Measurements from ENCODE around the gene CREBBP.

Gene CREBBP

DNA sequence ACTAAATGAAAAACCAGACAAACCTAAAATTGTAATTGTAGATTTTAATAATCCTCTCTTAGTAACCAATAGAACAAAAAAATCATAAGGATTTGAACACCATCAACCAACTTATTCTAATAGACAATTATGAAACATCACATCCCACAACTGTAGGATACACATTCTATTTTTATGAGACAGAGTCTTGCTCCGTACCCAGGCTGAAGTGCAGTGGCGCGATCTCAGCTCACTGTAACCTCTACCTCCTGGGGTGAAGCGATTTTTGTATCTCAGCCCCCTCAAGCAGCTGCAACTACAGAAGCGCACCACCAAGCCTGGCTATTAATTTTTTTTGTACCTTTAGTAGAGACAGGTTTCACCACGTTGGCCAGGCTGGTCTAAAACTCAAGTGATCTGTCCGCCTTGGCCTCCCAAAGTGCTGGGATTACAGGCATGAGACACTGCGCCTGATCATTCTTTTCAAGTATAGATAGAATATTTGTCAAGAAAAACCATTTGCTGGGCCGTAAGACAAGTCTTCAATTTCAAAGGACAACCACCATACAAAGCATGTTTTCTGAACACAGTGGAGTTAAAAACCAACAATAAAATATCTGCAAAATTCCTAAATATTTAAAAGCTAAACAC is 49.8 kb downstream of the CREBBP start:
- no peak for TF ChIP-seq ZFX (IDR thresholded peaks at IDR 0.05)
- TF ChIP-seq, protein P1, sequence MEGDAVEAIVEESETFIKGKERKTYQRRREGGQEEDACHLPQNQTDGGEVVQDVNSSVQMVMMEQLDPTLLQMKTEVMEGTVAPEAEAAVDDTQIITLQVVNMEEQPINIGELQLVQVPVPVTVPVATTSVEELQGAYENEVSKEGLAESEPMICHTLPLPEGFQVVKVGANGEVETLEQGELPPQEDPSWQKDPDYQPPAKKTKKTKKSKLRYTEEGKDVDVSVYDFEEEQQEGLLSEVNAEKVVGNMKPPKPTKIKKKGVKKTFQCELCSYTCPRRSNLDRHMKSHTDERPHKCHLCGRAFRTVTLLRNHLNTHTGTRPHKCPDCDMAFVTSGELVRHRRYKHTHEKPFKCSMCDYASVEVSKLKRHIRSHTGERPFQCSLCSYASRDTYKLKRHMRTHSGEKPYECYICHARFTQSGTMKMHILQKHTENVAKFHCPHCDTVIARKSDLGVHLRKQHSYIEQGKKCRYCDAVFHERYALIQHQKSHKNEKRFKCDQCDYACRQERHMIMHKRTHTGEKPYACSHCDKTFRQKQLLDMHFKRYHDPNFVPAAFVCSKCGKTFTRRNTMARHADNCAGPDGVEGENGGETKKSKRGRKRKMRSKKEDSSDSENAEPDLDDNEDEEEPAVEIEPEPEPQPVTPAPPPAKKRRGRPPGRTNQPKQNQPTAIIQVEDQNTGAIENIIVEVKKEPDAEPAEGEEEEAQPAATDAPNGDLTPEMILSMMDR (conservative IDR thresholded peaks at IDR 0.05): no peak
- no peak overlapping the region for H3K27ac ChIP-seq

- TF ChIP-seq, protein P1 (conservative IDR thresholded peaks at IDR 0.05): no peak
- TF ChIP-seq ZFX (IDR thresholded peaks at IDR 0.05): no peak
- H3K27ac ChIP-seq: peak overlapping the region; percentile 60
Observed at GRCh38 chr16:3829631-3830536, 50.6 kb downstream of the CREBBP start.

DNA sequence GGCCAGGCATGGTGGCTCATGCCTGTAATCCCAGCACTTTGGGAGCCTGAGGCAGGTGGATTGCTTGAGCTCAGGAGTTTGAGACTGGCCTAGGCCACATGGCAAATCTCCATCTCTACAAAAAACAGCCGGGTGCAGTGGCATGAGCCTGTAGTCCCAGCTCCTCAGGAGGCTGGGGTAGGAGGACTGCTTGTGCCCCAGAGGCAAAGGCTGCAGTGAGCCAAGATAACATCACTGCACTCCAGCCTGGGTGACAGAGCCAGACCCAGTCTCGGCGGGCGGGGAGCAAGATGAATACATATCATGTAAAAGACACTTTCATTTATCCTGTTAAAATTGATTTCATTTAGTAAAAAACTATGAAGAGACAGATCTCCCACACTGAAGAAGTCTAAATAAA is 54.6 kb downstream of the CREBBP start:
- H3K27ac ChIP-seq: no peak overlapping the region
- no peak for TF ChIP-seq ZFX (IDR thresholded peaks at IDR 0.05)
- TF ChIP-seq, protein P1 (conservative IDR thresholded peaks at IDR 0.05): no peak

DNA sequence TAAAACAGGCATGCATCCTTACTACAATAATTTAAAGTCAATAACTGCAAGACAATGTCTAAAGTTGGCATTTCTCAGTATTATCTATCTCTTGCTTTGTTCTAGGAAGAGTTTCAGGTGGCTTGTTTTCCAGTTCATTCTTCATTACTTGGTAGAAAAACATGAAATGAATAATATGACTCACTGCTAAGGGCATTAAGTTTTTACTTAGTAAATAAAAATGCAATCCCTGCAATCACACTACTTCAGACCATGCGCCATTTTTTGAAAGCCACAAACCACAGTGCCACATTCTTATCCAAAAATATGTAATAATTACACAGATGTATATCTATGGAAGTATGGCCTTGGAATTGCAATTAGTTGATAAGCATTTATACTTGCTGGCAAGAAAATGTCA is 55.4 kb downstream of the CREBBP start:
- TF ChIP-seq ZFX (IDR thresholded peaks at IDR 0.05): no peak
- TF ChIP-seq, protein P1 (conservative IDR thresholded peaks at IDR 0.05): no peak
- H3K27ac ChIP-seq: no peak overlapping the region

DNA sequence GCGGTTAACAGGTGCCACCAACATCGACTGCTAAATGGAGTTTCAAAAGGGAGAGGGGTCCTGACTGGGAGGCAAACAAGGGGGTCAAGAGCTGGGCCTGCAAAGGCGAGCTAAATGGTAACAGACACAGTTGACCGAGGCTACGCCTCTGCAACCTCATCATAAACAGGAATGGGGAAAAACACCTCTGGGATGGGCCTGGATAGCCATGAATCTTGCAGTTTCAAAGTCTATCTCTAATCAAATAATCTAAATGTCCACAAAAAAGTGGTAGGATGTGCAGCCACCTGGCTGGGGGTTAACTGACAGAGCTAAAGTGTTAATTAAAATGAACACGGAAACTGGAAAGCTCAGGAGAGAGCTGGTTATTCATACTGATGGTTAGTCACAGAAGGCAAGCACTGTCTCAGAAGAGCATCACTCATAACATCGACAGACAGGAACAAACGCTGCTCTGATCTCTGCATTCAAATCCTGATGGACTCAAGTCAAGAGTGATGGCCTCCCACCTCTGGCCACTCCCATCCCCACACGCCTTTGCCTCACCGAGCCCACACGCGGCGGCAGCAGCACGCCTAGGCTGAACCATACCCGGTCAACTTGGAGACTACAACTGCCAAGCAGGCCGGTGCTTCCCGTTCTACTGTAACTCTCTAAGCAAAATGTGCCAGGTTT is 56.3 kb downstream of the CREBBP start:
- TF ChIP-seq ZFX (IDR thresholded peaks at IDR 0.05): no peak
- H3K27ac ChIP-seq: no peak overlapping the region

DNA sequence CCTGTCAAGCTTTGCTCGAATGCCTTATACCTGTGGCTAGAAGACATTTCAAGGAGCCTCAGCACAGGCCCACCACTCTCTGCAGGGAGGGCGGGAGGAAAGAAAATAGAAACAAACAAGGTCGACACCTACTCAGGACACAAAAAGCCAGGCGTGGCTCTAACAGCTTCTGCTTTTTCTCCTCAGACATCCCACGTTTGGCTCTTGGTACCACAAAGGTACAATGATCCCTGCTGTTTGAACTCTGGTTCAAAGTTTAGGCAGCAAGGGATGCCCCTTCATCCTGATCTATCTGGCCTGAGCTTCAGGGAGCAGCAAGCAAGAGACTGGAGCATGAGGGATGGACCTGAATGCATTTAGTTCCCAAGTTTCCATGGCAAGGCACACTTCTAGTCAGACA is 57.1 kb downstream of the CREBBP start:
- no peak overlapping the region for H3K27ac ChIP-seq
- TF ChIP-seq, protein P1 (conservative IDR thresholded peaks at IDR 0.05): no peak
- TF ChIP-seq ZFX (IDR thresholded peaks at IDR 0.05): no peak

DNA sequence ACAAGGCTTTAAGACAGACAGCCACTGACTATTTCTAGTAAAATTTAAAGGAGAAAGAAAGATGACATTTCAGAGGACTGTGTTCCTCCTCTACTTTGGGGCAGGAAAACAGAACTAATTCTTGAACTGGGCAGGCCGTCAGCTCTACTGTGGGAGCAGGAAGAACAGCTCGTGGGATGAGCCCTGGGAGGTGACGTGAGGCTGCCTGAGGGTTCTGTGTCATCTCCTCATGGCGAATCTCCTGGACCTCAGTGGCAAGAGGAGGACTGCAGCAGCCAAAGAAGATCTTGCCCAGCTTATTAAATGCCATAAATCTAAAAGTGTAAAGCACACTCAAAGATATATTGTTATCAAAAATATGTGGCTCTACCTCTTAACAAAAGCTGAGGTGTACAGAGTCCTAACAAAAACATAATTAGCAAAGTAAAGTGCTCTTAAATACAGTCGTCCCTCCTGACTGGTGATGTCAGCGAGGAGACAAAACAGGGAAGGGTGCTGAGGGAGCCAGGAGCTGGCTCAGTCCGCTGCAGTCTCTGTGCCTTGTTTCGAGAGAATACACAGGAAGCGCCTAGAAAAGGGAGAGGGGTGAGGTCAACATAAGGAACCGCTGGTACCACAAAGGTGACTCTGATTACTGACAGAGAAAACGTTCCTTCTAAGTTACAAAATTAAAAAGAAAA is 58.0 kb downstream of the CREBBP start:
- no peak overlapping the region for H3K27ac ChIP-seq
- TF ChIP-seq, protein P1 (conservative IDR thresholded peaks at IDR 0.05): no peak
- TF ChIP-seq ZFX (IDR thresholded peaks at IDR 0.05): no peak
